ENCODE measurements around the gene EPHB1. TPM values are rescaled to one million over a fixed set of nuclear protein-coding genes. Genes with fewer than 3 reads are reported as not detected.

The EPHB1 gene
- total RNA-seq, 1 experiment from 2014 or later = 2.8 TPM

- H3K14ac ChIP-seq (ENCODE audit: insufficient read depth, low read length) = no peak overlapping the region
- H3K9me3 Mint-ChIP-seq = no peaks in the 10 kb centered on the region; a peak in 1 of 5 replicates
- no CpG with 5 or more reads among the region's 33 CpGs for WGBS (ENCODE audit: extremely low coverage, insufficient read length, low lambda C conversion rate)
- H3K4me3 Mint-ChIP-seq = peak overlapping the region; percentile 86 to 96
- no peak overlapping the region for H3K27ac Mint-ChIP-seq
- no peak overlapping the region for H3K18ac ChIP-seq (ENCODE audit: insufficient read length, low read depth, low read length)
- H3K36me3 Mint-ChIP-seq (ENCODE audit: insufficient read depth in 1 of 3, low read depth in 3 of 3) = no peaks in the 10 kb centered on the region
- H3K27me3 Mint-ChIP-seq (ENCODE audit: low read depth) = peaks cover 73% of the 10 kb centered on the region
- H3K23me2 ChIP-seq (ENCODE audit: insufficient read length, low read depth, low read length, poor library complexity, severe bottlenecking) = peaks cover 21% of the 10 kb centered on the region
- peak overlapping the region; percentile 69 for H3K4me2 ChIP-seq (ENCODE audit: insufficient read depth, insufficient read length, low read length)
- no peak overlapping the region for H3K23ac ChIP-seq (ENCODE audit: insufficient read length, low read depth, low read length)
- H3K9me3 ChIP-seq (ENCODE audit: control insufficient read depth, low read depth, low read length) = no peaks in the 10 kb centered on the region
- H3K4me1 Mint-ChIP-seq = peaks cover 21 to 26% of the 10 kb centered on the region in 2 experiments
- no peak overlapping the region for H3K27ac ChIP-seq (ENCODE audit: insufficient read length, low read depth, low read length)
- no peak overlapping the region for H2BK120ac ChIP-seq (ENCODE audit: low read depth, low read length, poor library complexity, severe bottlenecking)
- H4K91ac ChIP-seq (ENCODE audit: insufficient read length, low read depth, low read length) = no peak overlapping the region
- H2BK20ac ChIP-seq (ENCODE audit: low read depth, low read length, poor library complexity, severe bottlenecking) = no peak overlapping the region
- no peaks in the 10 kb centered on the region for H3K79me2 ChIP-seq (ENCODE audit: insufficient read depth, low read length)
- TF ChIP-seq CTCF (conservative IDR thresholded peaks at IDR 0.05) = no peak
- no peaks in the 10 kb centered on the region for H3K79me1 ChIP-seq (ENCODE audit: insufficient read depth, low read depth, low read length, poor library complexity, severe bottlenecking)
- peaks cover 21% of the 10 kb centered on the region; the same call in 1 of the 2 replicates for H3K27me3 ChIP-seq (ENCODE audit: insufficient read depth, low read length)
- H2BK15ac ChIP-seq (ENCODE audit: low read depth, low read length) = no peak overlapping the region
- no peak overlapping the region for H2AK5ac ChIP-seq (ENCODE audit: insufficient read length, low read length)
- H4K20me1 ChIP-seq (ENCODE audit: control insufficient read depth, insufficient read depth, insufficient read length) = no peaks in the 10 kb centered on the region
- no peak overlapping the region for H4K8ac ChIP-seq (replicated peaks; ENCODE audit: insufficient read length, low read depth, low read length)
- no peak overlapping the region for H3K4ac ChIP-seq (ENCODE audit: low read depth, low read length)
- H3K4me1 ChIP-seq (ENCODE audit: insufficient read depth, low read length) = no peaks in the 10 kb centered on the region; the same call in 1 of the 2 replicates
- no peak overlapping the region for H4K5ac ChIP-seq (ENCODE audit: insufficient read length, low read depth, low read length)
- H2BK12ac ChIP-seq (ENCODE audit: insufficient read length, low read depth, low read length) = no peak overlapping the region
- H3K56ac ChIP-seq (ENCODE audit: insufficient read length, low read depth, low read length) = no peak overlapping the region
- no peak overlapping the region for H3T11ph ChIP-seq (ENCODE audit: low read length)
- DNase-seq = peak; percentile 50
- H2AFZ ChIP-seq (ENCODE audit: low read length) = no peak overlapping the region
- H2BK5ac ChIP-seq (ENCODE audit: insufficient read length, low read length) = no peak overlapping the region
- no peak overlapping the region for H3K9ac ChIP-seq (ENCODE audit: extremely low read depth, insufficient read length, low read length)
Measured at GRCh38 chr3:134797057-134797740, 2.1 kb downstream of the EPHB1 start.

All from H9 (cell line).